Liver (tissue), 9 donors: Measurements from ENCODE around the gene LYPD3. TPM values are rescaled to one million over a fixed set of nuclear protein-coding genes. Genes with fewer than 3 reads are reported as not detected.

ENCODE experiments used
- DNase-seq: peaks from one replicate; pipeline ENCODE4 v3.0.0-alpha.2; 2017; ENCODE audit warnings: low spot score
- H3K27ac ChIP-seq, 2 donors: one replicate each; pipeline ENCODE4 v1.7.0; 2013; ENCODE audit warnings: inconsistent platforms in 2 of 2, low read length in 2 of 2, control low read depth in 1 of 2, low read depth in 1 of 2, mild to moderate bottlenecking in 1 of 2
- H3K27me3 ChIP-seq, 4 donors: one replicate each; pipeline versions ENCODE4 v1.6.1 to v1.7.0; 2013; ENCODE audit warnings: low read length in 3 of 4, inconsistent platforms in 1 of 4, mild to moderate bottlenecking in 1 of 4, moderate library complexity in 1 of 4; ENCODE audit not compliant: control insufficient read depth in 4 of 4, insufficient read depth in 4 of 4
- H3K36me3 ChIP-seq, 4 donors: one replicate each; pipeline versions ENCODE4 v1.6.1 to v1.7.0; 2013; ENCODE audit warnings: low read length in 3 of 4, mild to moderate bottlenecking in 3 of 4, low read depth in 1 of 4, moderate library complexity in 1 of 4; ENCODE audit not compliant: control insufficient read depth in 4 of 4, insufficient read depth in 3 of 4
- H3K4me1 ChIP-seq, 4 donors: one replicate each; pipeline versions ENCODE4 v1.6.1 to v1.7.0; 2013; ENCODE audit warnings: low read length in 3 of 4, mild to moderate bottlenecking in 3 of 4, moderate library complexity in 1 of 4; ENCODE audit not compliant: control insufficient read depth in 4 of 4, insufficient read depth in 4 of 4
- H3K4me3 ChIP-seq, 3 donors: one replicate each; pipeline versions ENCODE4 v1.6.1 to v1.7.0; 2013; ENCODE audit warnings: low read length in 3 of 3, control low read depth in 1 of 3, low read depth in 1 of 3, mild to moderate bottlenecking in 1 of 3
- H3K9ac ChIP-seq, 2 donors: one replicate each; pipeline ENCODE4 v1.7.0; 2013; ENCODE audit warnings: low read length in 2 of 2, mild to moderate bottlenecking in 2 of 2, moderate library complexity in 2 of 2, control low read depth in 1 of 2, low read depth in 1 of 2
- H3K9me3 ChIP-seq, 4 donors: one replicate each; pipeline versions ENCODE4 v1.6.1 to v1.7.0; 2013; ENCODE audit warnings: low read length in 3 of 4; ENCODE audit not compliant: control insufficient read depth in 4 of 4
- ATF3 ChIP-seq: IDR thresholded peaks from 2 replicates; pipeline ENCODE4 v1.6.1; 2016; ENCODE audit warnings: antibody characterized with exemption
- CTCF ChIP-seq: fragments of 150-350 bp; IDR thresholded peaks from 2 replicates; pipeline ENCODE4 v1.5.1; 2017; ENCODE audit warnings: improper control_type of control experiment, low read depth, low read length; ENCODE audit not compliant: missing input control
- EGR1 ChIP-seq, 2 donors: IDR thresholded peaks; 2 replicates each; pipeline ENCODE4 v1.6.1; 2016 to 2018; ENCODE audit warnings: antibody characterized with exemption in 2 of 2, low read depth in 2 of 2
- FOXA2 ChIP-seq: IDR thresholded peaks from 2 replicates; pipeline ENCODE4 v1.6.1; 2016; ENCODE audit warnings: antibody characterized with exemption
- HNF4A ChIP-seq, 2 donors: conservative IDR thresholded peaks; 2 replicates each; pipeline ENCODE4 v1.6.1; 2016; ENCODE audit warnings: antibody characterized with exemption in 2 of 2, mild to moderate bottlenecking in 2 of 2
- JUND ChIP-seq, 2 donors: IDR thresholded peaks; 2 replicates each; pipeline ENCODE4 v1.6.1; 2016; ENCODE audit warnings: antibody characterized with exemption in 2 of 2
- MAX ChIP-seq: IDR thresholded peaks from 2 replicates; pipeline ENCODE4 v1.6.1; 2016; ENCODE audit warnings: antibody characterized with exemption
- REST ChIP-seq: IDR thresholded peaks from 2 replicates; pipeline ENCODE4 v1.6.1; 2016; ENCODE audit warnings: antibody characterized with exemption, mild to moderate bottlenecking
- RXRA ChIP-seq, 2 donors: IDR thresholded peaks; 2 replicates each; pipeline ENCODE4 v1.6.1; 2017 to 2018; ENCODE audit warnings: antibody characterized with exemption in 2 of 2, mild to moderate bottlenecking in 1 of 2
- SP1 ChIP-seq: IDR thresholded peaks from 2 replicates; pipeline ENCODE4 v1.6.1; 2018; ENCODE audit warnings: antibody characterized with exemption, mild to moderate bottlenecking
- ZBTB33 ChIP-seq: IDR thresholded peaks from 2 replicates; pipeline ENCODE4 v1.6.1; 2016; ENCODE audit warnings: antibody characterized with exemption
- WGBS: extraction: QIAGEN DNeasy Blood & Tissue Kit; methylation state at CpG from one replicate; pipeline ENCODE4 v1.1.7; 2013; 5-methylcytosine and 5-hydroxymethylcytosine counted together
- polyA plus RNA-seq, 2 donors: library from polyadenylated mRNA; stranded (reverse) in 1 of 2; unstranded in 1 of 2; fragments of 200-250 nt in 1 of 2; fragments of >200 nt in 1 of 2; fragmentation: Nextera tagmentation in 1 of 2; extraction: Ambion mirVana in 1 of 2; gene quantifications; one replicate each; pipeline versions ENCODE4 v1.2.1 to v1.2.3, GENCODE V29; 2013 to 2015
- total RNA-seq, 2 donors: library from RNA; depleted of rRNA; stranded (reverse); fragments of >200 nt; gene quantifications; one replicate each; pipeline ENCODE4 v1.2.3, GENCODE V29; 2014
- donor health status: healthy.
- donor health status: healthy.
- donor health status: healthy.
- donor health status: healthy.
- donor health status: healthy.

Gene LYPD3
- total and polyA plus RNA-seq, 4 donors: 0.08 to 0.38 (median 0.18) TPM

GRCh38 chr19:43452582-43452981 is 12.8 kb downstream of the LYPD3 start:
- no peaks in the 10 kb centered on the region for H3K27me3 ChIP-seq
- H3K4me3 ChIP-seq: no peak overlapping the region
- no peak overlapping the region for H3K27ac ChIP-seq
- no peak overlapping the region for H3K9ac ChIP-seq
- H3K4me1 ChIP-seq: peaks cover 2 to 8% (median 5%) of the 10 kb centered on the region in 4 donors
- no peak for DNase-seq
- no peaks in the 10 kb centered on the region for H3K9me3 ChIP-seq
- H3K36me3 ChIP-seq: no peaks in the 10 kb centered on the region
- TF ChIP-seq HNF4A (conservative IDR thresholded peaks at IDR 0.05) (no peak), ATF3 (no peak)
- WGBS: 85% methylated on average over 3 of the region's 3 CpGs

- Histone ChIP-seq H3K27me3 (no peaks in the 10 kb centered on the region), H3K4me3 (no peak overlapping the region), H3K27ac (no peak overlapping the region), H3K4me1 (peaks cover 0 to 5% (median 3%) of the 10 kb centered on the region in 4 donors), H3K9me3 (no peaks in the 10 kb centered on the region), H3K36me3 (no peaks in the 10 kb centered on the region), H3K9ac (no peak overlapping the region)
- 71% methylated on average over 2 of the region's 2 CpGs for WGBS
- DNase-seq: no peak
- no peak for TF ChIP-seq FOXA2
- TF ChIP-seq RXRA (IDR thresholded peaks at IDR 0.05): no peak
- TF ChIP-seq ZBTB33: no peak
- no peak for TF ChIP-seq EGR1 (IDR thresholded peaks at IDR 0.05; ENCODE audit: low read depth in 2 of 2)
- no peak for TF ChIP-seq JUND (IDR thresholded peaks at IDR 0.05)
- no peak for TF ChIP-seq MAX
- TF ChIP-seq ATF3: no peak
Measured at GRCh38 chr19:43450545-43450997, 14.8 kb downstream of the LYPD3 start.

GRCh38 chr19:43447655-43448054 is 17.8 kb downstream of the LYPD3 start:
- TF ChIP-seq REST (no peak), CTCF (no peak), ZBTB33 (no peak), MAX (no peak), SP1 (no peak)
- Histone ChIP-seq H3K27me3 (no peaks in the 10 kb centered on the region), H3K36me3 (no peaks in the 10 kb centered on the region), H3K9ac (no peak overlapping the region), H3K4me1 (no peaks in the 10 kb centered on the region), H3K27ac (no peak overlapping the region), H3K4me3 (no peak overlapping the region), H3K9me3 (no peaks in the 10 kb centered on the region)
- WGBS: 94% methylated on average over 9 of the region's 9 CpGs
- no peak for DNase-seq
